Ovary (tissue), 3 donors: ENCODE results near the gene PPP2R2B.

Experiments
- POLR2A ChIP-seq: fragments of 450-650 bp; IDR thresholded peaks from one replicate; pipeline ENCODE4 v1.6.1; 2017; ENCODE audit warnings: antibody characterized with exemption, mild to moderate bottlenecking, moderate library complexity
- TF ChIP-seq, protein P1 (sequence below), 3 donors: fragments of 450-650 bp in 2 of 3; fragments of 200-600 bp in 1 of 3; IDR thresholded peaks; one replicate each; pipeline versions ENCODE4 v1.5.1 to v1.8.0; 2016 to 2022; ENCODE audit warnings: antibody characterized with exemption in 3 of 3, mild to moderate bottlenecking in 1 of 3
- donor health status: DM: no; HTN: no; CAD: no.

- TF ChIP-seq, protein P1, sequence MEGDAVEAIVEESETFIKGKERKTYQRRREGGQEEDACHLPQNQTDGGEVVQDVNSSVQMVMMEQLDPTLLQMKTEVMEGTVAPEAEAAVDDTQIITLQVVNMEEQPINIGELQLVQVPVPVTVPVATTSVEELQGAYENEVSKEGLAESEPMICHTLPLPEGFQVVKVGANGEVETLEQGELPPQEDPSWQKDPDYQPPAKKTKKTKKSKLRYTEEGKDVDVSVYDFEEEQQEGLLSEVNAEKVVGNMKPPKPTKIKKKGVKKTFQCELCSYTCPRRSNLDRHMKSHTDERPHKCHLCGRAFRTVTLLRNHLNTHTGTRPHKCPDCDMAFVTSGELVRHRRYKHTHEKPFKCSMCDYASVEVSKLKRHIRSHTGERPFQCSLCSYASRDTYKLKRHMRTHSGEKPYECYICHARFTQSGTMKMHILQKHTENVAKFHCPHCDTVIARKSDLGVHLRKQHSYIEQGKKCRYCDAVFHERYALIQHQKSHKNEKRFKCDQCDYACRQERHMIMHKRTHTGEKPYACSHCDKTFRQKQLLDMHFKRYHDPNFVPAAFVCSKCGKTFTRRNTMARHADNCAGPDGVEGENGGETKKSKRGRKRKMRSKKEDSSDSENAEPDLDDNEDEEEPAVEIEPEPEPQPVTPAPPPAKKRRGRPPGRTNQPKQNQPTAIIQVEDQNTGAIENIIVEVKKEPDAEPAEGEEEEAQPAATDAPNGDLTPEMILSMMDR (IDR thresholded peaks at IDR 0.05), result no peak
- TF ChIP-seq POLR2A, result no peak
Observed at GRCh38 chr5:146628950-146629349, 249.6 kb downstream of the PPP2R2B start.
